ENCODE results near the gene CDHR2. TPM values are rescaled to one million over a fixed set of nuclear protein-coding genes. Genes with fewer than 3 reads are reported as not detected.

Gene CDHR2
- polyA plus RNA-seq, 1 experiment, result not detected

DNA sequence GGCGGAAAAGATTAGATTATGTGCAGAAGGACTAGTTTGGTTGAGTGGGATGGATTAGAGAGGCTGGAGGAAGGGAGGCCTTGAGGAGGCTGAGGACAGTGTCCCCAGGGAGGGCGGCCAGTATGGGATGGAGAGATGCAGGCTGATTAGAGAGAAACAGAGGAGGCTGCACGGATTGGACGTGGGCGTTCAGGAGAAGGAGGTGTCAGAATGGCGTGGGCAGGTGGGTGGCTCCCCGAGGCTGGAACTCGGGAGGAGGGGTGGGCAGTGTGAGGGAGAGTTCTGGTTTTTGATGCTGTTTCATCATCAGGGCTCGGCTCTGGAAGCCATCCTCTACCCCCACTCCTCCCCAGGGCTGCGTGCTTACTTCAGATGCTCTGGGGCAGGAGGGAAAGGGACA lies 13.0 kb downstream of the CDHR2 start:
- ChIA-PET POLR2A (no interaction called here), CTCF (interaction anchor here (0.6 to 2.1 kb wide), 3 partner anchors 10 to 114 kb away, joined by 4 to 5 read pairs (median 4); no protein-coding TSS in a partner anchor)
- Histone ChIP-seq H3K9me3 (ENCODE audit: control insufficient read depth, insufficient read depth, low read length) (peaks cover 10% of the 10 kb centered on the region), H3K27me3 (ENCODE audit: control insufficient read depth, insufficient read depth, low read length) (peaks cover 7% of the 10 kb centered on the region), H3K27ac (ENCODE audit: low read depth, low read length) (no peak overlapping the region), H3K4me3 (ENCODE audit: low read depth, low read length) (no peak overlapping the region)
- TF ChIP-seq, protein P1, sequence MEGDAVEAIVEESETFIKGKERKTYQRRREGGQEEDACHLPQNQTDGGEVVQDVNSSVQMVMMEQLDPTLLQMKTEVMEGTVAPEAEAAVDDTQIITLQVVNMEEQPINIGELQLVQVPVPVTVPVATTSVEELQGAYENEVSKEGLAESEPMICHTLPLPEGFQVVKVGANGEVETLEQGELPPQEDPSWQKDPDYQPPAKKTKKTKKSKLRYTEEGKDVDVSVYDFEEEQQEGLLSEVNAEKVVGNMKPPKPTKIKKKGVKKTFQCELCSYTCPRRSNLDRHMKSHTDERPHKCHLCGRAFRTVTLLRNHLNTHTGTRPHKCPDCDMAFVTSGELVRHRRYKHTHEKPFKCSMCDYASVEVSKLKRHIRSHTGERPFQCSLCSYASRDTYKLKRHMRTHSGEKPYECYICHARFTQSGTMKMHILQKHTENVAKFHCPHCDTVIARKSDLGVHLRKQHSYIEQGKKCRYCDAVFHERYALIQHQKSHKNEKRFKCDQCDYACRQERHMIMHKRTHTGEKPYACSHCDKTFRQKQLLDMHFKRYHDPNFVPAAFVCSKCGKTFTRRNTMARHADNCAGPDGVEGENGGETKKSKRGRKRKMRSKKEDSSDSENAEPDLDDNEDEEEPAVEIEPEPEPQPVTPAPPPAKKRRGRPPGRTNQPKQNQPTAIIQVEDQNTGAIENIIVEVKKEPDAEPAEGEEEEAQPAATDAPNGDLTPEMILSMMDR (IDR thresholded peaks at IDR 0.05; ENCODE audit: low read depth, low read length), result no peak
- DNase-seq (ENCODE audit: low read depth, low spot score), result no peak

DNA sequence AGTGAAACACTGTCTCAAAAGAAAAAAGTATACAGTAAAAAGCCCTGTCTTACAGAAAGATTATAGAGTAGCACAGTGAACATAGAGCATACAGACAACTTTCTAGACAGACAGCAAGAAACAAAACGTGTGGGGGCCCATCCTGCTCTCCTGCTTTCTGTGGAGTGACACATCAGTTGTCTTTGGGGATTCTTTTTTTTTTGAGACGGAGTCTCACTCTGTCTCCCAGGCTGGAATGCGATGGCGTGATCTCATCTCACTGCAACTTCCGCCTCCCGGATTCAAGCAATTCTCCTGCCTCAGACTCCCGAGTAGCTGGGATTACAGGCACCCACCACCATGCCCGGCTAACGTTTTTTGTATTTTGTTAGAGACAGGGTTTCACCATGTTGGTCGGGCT lies 14.9 kb downstream of the CDHR2 start:
- H3K4me3 ChIP-seq (ENCODE audit: low read depth, low read length), result no peak overlapping the region
- CTCF ChIA-PET, result interaction anchor here (1.1 to 2.1 kb wide), 2 partner anchors 8 to 97 kb away, joined by 3 to 4 read pairs; no protein-coding TSS in a partner anchor
- no peak for DNase-seq (ENCODE audit: low read depth, low spot score)
- TF ChIP-seq, protein P1 (IDR thresholded peaks at IDR 0.05; ENCODE audit: low read depth, low read length), result no peak
- peaks cover 7% of the 10 kb centered on the region for H3K27me3 ChIP-seq (ENCODE audit: control insufficient read depth, insufficient read depth, low read length)
- POLR2A ChIA-PET, result no interaction called here
- no peak overlapping the region for H3K27ac ChIP-seq (ENCODE audit: low read depth, low read length)
- peaks cover 4% of the 10 kb centered on the region for H3K9me3 ChIP-seq (ENCODE audit: control insufficient read depth, insufficient read depth, low read length)

DNA sequence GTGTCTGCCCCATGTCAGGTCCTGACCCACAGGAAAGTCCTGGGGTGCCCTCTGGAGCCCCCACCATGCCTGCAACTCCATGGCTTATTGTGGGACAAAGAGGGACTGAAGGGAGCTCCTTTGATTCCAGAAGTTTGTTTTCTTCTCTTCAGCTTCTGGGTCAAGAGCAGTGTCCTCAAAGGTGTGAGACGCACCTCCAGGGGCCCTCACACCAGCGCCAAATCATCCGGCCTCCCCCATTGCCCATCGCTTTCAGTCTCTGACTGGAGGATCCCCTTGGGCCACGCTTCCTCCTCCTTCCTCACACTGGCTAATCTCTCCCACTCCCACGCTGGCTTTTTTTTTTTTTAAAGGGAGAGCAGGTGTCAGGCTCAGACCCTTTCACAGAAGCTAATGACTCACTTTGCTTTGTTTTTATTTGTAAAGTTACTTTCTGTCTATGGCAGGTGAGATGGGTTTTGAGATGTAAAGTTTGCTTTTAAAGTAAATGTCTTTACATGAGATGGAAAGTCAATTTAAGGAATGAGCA lies 16.7 kb downstream of the CDHR2 start:
- no peak for DNase-seq (ENCODE audit: low read depth, low spot score)
- TF ChIP-seq, protein P1 (IDR thresholded peaks at IDR 0.05; ENCODE audit: low read depth, low read length), result no peak
- ChIA-PET POLR2A (interaction anchor here (0.6 kb wide), 1 partner anchor 346 kb away, joined by 3 read pairs; no protein-coding TSS in a partner anchor), CTCF (interaction anchor here (0.5 to 1.0 kb wide), 2 partner anchors 8 to 54 kb away, joined by 3 read pairs; no protein-coding TSS in a partner anchor)
- Histone ChIP-seq H3K27ac (ENCODE audit: low read depth, low read length) (no peak overlapping the region), H3K9me3 (ENCODE audit: control insufficient read depth, insufficient read depth, low read length) (peaks cover 4% of the 10 kb centered on the region), H3K27me3 (ENCODE audit: control insufficient read depth, insufficient read depth, low read length) (peaks cover 8% of the 10 kb centered on the region), H3K4me3 (ENCODE audit: low read depth, low read length) (no peak overlapping the region)

DNA sequence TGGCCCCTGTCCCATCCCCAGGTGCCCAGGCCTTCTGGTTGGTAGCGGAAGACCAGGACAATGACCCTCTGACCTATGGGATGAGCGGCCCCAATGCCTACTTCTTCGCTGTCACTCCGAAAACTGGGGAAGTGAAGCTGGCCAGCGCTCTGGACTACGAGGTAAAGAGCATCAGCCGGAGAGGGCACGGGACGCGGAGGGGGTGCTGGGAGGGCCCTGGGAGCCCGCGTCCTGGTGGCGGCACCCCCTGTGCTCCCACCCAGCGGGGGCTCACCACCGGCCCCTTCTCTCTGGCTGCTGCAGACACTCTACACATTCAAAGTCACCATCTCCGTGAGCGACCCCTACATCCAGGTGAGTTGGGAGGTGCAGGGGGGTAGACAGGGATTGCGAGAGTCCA lies 19.5 kb downstream of the CDHR2 start:
- ChIA-PET POLR2A (no interaction called here), CTCF (interaction anchor here (1.7 kb wide), 1 partner anchor 10 kb away, joined by 4 read pairs; no protein-coding TSS in a partner anchor)
- Histone ChIP-seq H3K27ac (ENCODE audit: low read depth, low read length) (no peak overlapping the region), H3K9me3 (ENCODE audit: control insufficient read depth, insufficient read depth, low read length) (peaks cover 4% of the 10 kb centered on the region), H3K4me3 (ENCODE audit: low read depth, low read length) (no peak overlapping the region), H3K27me3 (ENCODE audit: control insufficient read depth, insufficient read depth, low read length) (peaks cover 7% of the 10 kb centered on the region)
- DNase-seq (ENCODE audit: low read depth, low spot score), result no peak
- TF ChIP-seq, protein P1 (IDR thresholded peaks at IDR 0.05; ENCODE audit: low read depth, low read length), result no peak

DNA sequence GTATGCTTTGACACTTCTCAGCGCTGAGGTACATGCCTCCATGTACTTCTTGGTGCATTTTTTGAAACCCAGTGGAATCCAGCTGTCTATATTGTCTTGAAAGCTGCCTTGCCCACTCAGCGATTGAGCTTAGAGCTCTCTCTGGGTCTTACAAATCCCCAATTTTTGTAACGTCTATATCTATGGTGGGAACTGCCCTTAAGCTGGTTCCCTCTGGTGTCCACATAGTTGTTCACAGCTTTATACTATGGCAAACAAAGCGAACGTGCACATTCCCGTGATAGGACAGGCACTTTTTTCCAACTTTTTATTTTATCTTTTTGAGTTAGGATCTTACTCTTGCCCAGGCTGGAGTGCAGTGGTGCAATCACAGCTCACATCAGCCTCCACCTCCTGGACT lies 20.9 kb downstream of the CDHR2 start:
- Histone ChIP-seq H3K27me3 (ENCODE audit: control insufficient read depth, insufficient read depth, low read length) (peaks cover 7% of the 10 kb centered on the region), H3K4me3 (ENCODE audit: low read depth, low read length) (no peak overlapping the region), H3K27ac (ENCODE audit: low read depth, low read length) (no peak overlapping the region), H3K9me3 (ENCODE audit: control insufficient read depth, insufficient read depth, low read length) (peaks cover 4% of the 10 kb centered on the region)
- TF ChIP-seq, protein P1 (IDR thresholded peaks at IDR 0.05; ENCODE audit: low read depth, low read length), result peak; percentile 51
- CTCF ChIA-PET, result interaction anchor here (0.6 to 1.6 kb wide), 12 partner anchors 9 to 1506 kb away, joined by 3 to 10 read pairs (median 5); partner anchors contain the start of genes CLTB and TSPAN17
- POLR2A ChIA-PET, result interaction anchor here (0.6 to 1.1 kb wide), 2 partner anchors 33 to 47 kb away, joined by 3 read pairs; partner anchors contain the start of gene RNF44
- DNase-seq (ENCODE audit: low read depth, low spot score), result peak; percentile 4
